GM21723 (cell line): ENCODE data around the gene ERAL1.
"Not testable (repeated sequence)": the region's sequence is repeated elsewhere in the genome, so short reads cannot be mapped to it uniquely, and the experiment has no call there.

Experiments
- ATAC-seq: cut with Tn5 transposase; IDR thresholded peaks from one replicate; pipeline ENCODE4 v1.9.1; 2021; ENCODE audit warnings: mild to moderate bottlenecking, moderate library complexity; ENCODE audit not compliant: unreplicated experiment

Gene ERAL1

DNA sequence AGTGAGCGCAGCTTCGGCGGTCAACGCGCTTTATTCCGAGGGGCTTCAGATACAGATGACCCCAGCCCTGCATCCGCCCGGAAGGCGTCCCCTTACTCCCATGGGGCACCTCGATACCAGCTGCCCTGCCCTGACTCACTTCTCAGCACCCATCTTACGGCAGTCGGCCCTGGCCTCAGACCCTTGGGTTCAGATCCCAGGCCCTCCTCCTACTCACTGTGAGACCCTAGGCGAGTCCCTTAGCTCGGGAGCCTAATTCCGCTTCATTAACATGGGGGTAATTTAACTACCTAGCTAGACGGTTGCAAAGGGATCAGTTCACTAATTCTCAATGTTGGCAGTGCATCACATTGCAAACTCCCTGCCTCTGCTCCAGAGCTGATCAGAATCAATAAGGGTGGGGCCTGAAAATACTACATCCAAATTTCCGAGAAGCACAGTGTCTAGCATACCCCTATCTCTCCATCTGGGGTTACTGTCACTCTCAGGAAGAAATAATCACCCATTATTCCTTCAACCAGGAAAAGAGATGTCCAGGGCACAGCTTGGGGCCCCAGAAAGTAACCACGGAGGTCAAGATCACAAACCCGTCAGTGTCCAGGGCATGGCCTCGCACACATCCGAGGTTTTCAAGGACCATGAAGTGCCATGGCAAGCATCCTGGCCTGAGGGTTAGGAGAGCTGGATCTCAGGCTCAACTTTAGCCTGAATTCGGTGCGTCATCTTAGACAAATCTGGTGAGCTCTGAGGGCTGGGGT lies 43.1 kb downstream of the ERAL1 start:
- ATAC-seq = peak; percentile 4

DNA sequence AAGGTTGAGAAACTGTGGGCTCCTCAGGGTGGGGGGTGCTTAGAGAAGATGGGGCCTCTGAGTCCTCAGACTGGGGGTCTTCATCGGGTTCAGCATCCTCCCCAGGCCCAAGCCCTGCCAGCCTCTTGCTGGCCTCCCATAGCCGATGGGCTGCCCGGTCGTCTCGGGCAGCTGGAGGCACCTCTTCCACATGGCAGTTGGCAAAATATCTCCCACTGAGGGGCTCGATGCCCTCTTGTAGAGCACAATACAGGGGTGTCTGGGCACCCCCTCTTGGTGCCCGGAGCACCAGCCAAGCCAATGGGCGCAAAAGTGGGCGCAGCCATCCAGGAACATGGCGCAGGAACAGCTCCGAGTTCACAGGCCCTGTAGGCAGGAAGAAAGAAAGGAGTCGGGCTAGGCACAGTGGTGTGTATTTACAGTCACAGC lies 43.7 kb downstream of the ERAL1 start:
- ATAC-seq = no peak

DNA sequence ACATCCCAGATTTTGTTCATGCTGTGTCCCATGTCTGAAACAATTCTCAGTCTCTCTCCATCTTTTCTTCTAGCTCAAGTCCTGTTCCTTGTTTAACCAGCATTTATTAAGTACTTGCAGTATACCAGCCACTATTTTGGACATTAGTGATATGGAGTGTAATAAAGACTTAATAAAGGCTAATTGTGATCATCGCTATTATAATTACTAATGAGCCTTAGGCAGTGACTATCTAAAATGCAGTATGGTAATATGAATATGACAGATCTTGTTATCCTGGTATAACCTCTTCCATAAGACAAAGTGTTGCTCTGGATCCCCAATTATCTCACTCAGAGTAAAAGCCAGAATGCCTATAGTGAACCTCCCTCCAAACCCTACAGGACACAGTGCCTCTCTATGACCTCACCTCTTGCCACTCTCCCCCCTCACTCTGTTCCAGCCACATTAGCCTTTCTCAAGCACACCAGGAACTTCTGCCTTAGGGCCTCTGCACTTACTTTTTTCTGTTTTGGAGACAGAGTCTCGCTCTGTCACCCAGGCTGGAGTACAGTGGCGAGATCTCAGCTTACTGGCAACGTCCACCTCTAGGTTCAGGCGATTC lies 44.5 kb downstream of the ERAL1 start:
- no peak for ATAC-seq

DNA sequence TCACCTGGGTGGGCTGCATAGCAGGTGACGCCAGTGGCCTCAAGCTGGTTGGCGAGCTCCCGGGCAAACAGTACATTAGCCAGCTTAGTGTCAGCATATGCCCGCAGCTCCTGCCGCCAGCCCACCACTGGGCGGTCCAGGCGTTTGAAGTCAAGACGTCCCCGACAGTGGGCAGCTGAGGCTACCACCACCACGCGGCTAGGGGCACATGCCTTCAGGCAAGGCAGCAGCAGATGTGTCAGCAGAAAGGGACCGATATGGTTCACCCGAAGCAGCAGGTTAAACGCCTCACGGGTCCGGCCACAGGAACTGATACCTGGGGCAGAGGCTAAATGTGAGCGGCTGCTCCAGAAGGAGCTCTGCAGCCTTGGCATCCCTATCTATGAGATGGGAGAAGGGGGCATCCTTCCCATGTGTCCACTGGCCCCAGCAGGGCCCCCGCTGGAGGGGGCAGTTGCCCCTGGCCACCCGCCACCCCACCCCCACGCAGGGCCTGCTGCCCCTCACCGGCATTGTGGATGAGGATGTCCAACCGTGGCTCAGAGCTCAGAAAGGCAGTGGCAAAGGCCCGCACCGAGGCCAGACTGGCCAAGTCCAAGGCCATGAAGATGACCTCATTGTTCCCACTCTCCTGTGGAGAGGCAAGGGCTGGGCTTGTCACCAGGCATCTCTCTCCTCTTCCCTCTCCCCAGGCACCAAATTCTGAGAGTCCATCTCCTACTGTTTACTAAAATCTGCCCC lies 46.3 kb downstream of the ERAL1 start:
- no peak for ATAC-seq

- ATAC-seq = peak; percentile 39
These were observed 47.3 kb downstream of the ERAL1 start for GRCh38 chr17:28901866-28902818.

DNA sequence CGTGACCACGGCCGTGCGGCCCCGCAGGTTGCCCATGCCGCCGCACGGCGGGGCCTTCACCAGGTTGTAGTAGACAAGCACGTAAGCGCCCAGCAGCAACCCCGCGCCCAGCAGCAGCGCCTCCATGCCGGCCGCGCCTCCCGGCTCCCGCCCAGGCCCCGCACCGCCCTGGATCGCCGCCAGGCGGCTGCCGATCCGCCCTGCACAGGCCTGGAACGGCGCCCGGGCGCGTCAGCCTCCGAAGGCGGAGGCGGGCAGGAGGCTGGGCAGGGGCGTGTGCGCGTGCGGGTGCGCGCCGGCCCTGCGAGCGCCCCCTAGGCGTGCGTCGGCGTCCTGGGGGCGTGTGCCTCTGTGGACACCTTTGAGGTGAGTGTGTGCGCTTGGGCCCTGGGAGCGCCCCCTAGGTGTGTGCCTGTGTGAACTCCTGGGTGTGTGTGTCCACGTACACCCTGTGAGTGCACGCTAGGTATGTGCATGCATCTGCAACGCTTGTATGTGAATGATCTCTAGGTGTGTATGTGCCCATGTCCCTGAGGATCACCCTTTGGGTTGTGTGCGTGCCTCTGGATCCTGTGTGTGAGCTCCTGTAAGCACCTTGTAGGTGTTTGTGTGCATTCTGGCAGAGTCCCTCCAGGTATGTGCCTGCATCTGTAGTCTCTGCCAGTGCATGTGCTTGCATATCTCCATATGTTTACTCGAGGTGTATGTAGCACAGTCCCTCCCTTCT lies 48.2 kb downstream of the ERAL1 start, which contains the start of gene DHRS13:
Gene DHRS13, minus strand, starts transcription at position 261 of the 727 bp plus-strand sequence. Its CDS starts 135 bp downstream, at position 126.
- peak; percentile 83 for ATAC-seq

- ATAC-seq = not testable (repeated sequence)
These were observed 48.7 kb downstream of the ERAL1 start for GRCh38 chr17:28903546-28903841.

DNA sequence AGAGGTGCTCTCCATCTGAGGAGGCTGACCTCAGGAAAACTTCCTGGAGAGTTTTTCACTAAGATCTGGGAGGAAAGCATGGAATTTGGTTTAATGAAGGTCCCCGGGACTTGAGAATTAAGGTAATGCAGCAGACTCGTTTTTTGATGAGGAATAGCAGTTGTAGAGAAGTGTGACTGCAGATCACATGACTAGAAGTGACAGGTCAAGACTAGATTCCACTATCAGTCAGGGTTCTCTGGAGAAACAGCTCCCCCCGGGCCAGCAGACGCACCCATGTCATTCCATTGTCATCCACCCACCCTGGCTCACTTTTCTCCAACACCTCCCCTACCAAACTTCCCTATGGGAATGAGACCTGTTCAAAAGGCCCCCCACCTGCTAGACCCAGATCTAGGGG lies 50.0 kb downstream of the ERAL1 start:
- ATAC-seq = no peak

- no peak for ATAC-seq
These were observed 51.5 kb downstream of the ERAL1 start for GRCh38 chr17:28906276-28906675.

- no peak for ATAC-seq
These were observed 52.1 kb downstream of the ERAL1 start for GRCh38 chr17:28906706-28907438.

DNA sequence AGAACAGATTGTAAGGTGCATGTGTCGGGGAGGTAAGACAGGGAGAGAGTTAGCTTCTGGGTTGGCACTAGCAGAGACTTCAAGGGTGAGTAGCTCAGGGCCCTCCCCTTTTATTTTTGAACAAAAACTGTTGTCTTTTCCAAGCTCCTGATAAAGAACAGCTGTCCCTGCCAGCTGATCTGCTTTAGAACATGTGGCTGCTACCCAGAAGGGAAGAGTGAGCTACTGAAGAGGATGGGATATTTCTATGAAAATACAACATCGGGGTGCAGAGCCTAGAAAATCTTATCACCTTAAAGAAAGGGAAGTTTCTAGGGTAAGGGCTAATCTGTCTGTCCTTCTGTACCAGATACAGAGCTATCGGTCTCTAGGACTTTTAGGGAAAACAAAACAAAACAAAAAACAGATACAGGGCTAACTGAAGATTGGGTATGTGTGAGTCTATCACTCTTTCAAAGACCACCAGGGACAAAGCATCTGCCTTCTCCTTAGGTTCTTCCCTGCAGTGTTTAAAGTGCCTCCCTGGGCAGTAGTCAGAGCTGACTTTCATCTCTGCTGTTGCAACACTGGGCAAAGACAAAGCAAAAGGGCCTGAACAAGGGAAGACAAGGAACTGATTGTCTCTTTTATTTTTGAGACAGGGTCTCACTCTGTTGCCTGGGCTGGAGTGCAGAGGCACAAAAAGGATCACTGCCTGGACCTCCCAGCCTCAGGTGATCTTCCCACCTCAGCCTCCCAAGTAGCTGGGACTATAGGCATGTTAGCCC lies 53.1 kb downstream of the ERAL1 start:
- no peak for ATAC-seq

GRCh38 chr17:28908640-28909167 lies 53.9 kb downstream of the ERAL1 start:
- ATAC-seq = no peak

DNA sequence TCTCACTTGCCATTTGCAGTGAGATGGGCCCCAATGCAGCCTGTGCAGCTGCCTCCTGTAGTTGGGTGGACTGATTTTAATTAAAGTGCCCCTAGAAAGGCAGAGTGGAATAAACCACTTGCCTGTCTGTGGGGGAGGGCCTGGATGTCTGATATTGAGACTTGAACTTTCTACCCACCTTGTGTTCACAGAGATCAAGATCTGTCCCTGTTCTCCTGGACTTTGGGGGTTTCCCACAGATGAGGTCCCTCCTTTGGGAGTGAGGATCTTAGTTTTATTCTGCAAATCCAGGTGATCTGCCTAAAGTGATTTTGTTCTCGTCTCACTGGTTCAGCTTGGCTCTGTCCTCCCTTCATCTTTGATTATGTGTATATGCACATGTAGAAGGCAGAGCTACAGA lies 55.7 kb downstream of the ERAL1 start:
- ATAC-seq = no peak
